ENCODE measurements around the gene TYW3. TPM values are rescaled to one million over a fixed set of nuclear protein-coding genes. Genes with fewer than 3 reads are reported as not detected.

Gene TYW3, protein sequence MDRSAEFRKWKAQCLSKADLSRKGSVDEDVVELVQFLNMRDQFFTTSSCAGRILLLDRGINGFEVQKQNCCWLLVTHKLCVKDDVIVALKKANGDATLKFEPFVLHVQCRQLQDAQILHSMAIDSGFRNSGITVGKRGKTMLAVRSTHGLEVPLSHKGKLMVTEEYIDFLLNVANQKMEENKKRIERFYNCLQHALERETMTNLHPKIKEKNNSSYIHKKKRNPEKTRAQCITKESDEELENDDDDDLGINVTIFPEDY
- total RNA-seq = 10 to 100 TPM; 27.9 to 37.3 TPM

GRCh38 chr1:74732960-74733603, at the start of gene TYW3, which contains the start of gene CRYZ:
TYW3 (plus strand) TSS chr1:74733152; CDS start chr1:74733245, 93 bp downstream.
CRYZ (minus strand) TSS chr1:74733050; CDS start chr1:74724821, 8,229 bp downstream.
- no peaks in the 10 kb centered on the region for H3K27me3 Mint-ChIP-seq
- no peaks in the 10 kb centered on the region for H3K9me3 Mint-ChIP-seq
- peak; percentile 83 for ATAC-seq (replicated peaks)
- H3K36me3 Mint-ChIP-seq (ENCODE audit: low read depth) = peaks cover 57% of the 10 kb centered on the region
- peaks cover 38% of the 10 kb centered on the region for H3K4me1 Mint-ChIP-seq
- peak within 1 kb of the TSS; percentile 92 for H3K27ac Mint-ChIP-seq
- H3K4me3 Mint-ChIP-seq = peak within 1 kb of the TSS; percentile 88

- Mint-ChIP-seq H3K4me1 (no peaks in the 10 kb centered on the region), H3K4me3 (no peak overlapping the region), H3K36me3 (ENCODE audit: low read depth) (no peaks in the 10 kb centered on the region), H3K27ac (no peak overlapping the region), H3K9me3 (peaks cover 6% of the 10 kb centered on the region), H3K27me3 (peaks cover 11% of the 10 kb centered on the region)
- ATAC-seq (replicated peaks) = no peak
Observed at GRCh38 chr1:74683656-74684055, 49.3 kb upstream of the TYW3 start.

GRCh38 chr1:74684301-74684700, 48.7 kb upstream of the TYW3 start:
- H3K4me3 Mint-ChIP-seq = no peak overlapping the region
- ATAC-seq (replicated peaks) = no peak
- no peaks in the 10 kb centered on the region for H3K36me3 Mint-ChIP-seq (ENCODE audit: low read depth)
- no peak overlapping the region for H3K27ac Mint-ChIP-seq
- H3K27me3 Mint-ChIP-seq = peaks cover 5% of the 10 kb centered on the region
- H3K9me3 Mint-ChIP-seq = peaks cover 2% of the 10 kb centered on the region
- H3K4me1 Mint-ChIP-seq = no peaks in the 10 kb centered on the region

- Mint-ChIP-seq H3K27me3 (peaks cover 3% of the 10 kb centered on the region), H3K4me3 (no peak overlapping the region), H3K27ac (no peak overlapping the region), H3K9me3 (no peaks in the 10 kb centered on the region), H3K36me3 (ENCODE audit: low read depth) (no peaks in the 10 kb centered on the region), H3K4me1 (no peaks in the 10 kb centered on the region)
- ATAC-seq (replicated peaks) = no peak
Observed at GRCh38 chr1:74686928-74687327, 46.0 kb upstream of the TYW3 start.

DNA sequence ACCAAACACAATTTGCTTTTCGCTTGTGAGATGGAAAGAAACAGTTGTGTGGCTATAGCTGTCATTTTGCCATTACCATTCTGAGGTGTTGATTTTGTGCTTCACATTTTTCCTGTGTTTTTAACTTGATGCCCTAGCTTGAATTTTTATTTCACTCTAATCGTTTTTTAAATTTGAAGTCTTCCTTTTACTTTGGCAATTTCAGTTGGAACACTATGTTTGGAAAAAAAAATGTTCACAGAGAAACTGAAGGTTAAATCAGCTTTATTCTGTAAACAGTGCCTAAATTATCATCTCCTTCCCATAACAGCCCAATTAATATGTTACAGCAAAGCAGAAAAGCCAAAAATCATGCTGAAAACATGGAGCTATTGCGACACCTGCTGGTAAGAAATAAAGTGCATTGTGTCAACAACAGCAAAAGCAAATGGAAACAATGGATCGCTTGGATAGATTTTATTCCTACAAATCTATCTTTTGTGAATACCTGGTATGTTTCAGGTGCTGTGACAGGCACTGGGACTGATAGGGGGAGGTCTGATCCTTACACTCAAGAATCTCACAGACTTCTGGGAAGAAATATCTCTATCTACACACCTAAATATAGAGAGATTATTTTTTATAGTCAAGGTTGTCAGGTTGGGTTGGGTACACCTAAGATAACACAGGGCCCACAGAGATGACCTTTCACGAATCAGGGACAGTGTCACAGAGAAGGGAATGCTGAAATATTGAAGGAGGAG, 43.2 kb upstream of the TYW3 start:
- H3K4me3 Mint-ChIP-seq = no peak overlapping the region
- H3K27me3 Mint-ChIP-seq = no peaks in the 10 kb centered on the region
- no peaks in the 10 kb centered on the region for H3K4me1 Mint-ChIP-seq
- H3K27ac Mint-ChIP-seq = no peak overlapping the region
- H3K9me3 Mint-ChIP-seq = no peaks in the 10 kb centered on the region
- no peak for ATAC-seq (replicated peaks)
- H3K36me3 Mint-ChIP-seq (ENCODE audit: low read depth) = no peaks in the 10 kb centered on the region

DNA sequence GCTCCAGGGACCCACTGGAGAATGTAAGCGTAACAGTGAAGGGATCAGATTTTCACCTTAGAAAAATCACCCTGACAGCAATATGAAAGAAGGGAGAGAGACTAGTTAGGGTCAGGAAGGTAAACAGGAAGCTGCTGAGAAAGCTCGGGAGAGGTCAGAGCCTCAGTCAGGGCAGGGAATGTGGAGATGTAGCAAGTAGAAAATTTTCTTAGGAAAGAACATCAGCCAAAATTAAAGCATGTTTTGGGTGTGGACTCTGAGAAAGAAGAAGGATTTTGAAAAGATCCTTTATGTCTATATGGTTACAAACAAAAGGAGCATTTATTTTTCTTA, 42.6 kb upstream of the TYW3 start:
- H3K27ac Mint-ChIP-seq = no peak overlapping the region
- H3K4me1 Mint-ChIP-seq = no peaks in the 10 kb centered on the region
- H3K27me3 Mint-ChIP-seq = no peaks in the 10 kb centered on the region
- H3K9me3 Mint-ChIP-seq = no peaks in the 10 kb centered on the region
- no peaks in the 10 kb centered on the region for H3K36me3 Mint-ChIP-seq (ENCODE audit: low read depth)
- ATAC-seq (replicated peaks) = no peak
- H3K4me3 Mint-ChIP-seq = no peak overlapping the region

DNA sequence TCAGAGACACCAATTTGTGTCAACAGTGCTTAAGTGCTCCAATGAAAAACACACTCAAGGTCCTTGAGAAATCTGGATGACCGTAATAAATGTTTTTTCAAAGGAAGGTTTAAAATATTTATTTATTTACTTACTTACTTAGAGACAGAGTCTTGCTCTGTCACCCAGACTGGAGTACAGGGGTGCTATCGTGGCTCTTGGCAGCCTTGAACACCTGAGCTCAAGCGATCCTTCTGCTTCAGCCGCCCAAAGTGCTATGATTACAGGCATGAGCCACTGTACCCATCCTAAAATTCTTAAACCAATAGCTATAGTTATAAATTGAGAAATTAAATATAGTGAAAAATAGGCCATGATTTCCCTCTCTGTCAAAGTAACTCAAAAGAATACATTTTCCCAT, 42.0 kb upstream of the TYW3 start:
- no peaks in the 10 kb centered on the region for H3K4me1 Mint-ChIP-seq
- no peaks in the 10 kb centered on the region for H3K9me3 Mint-ChIP-seq
- H3K36me3 Mint-ChIP-seq (ENCODE audit: low read depth) = no peaks in the 10 kb centered on the region
- H3K27me3 Mint-ChIP-seq = no peaks in the 10 kb centered on the region
- H3K4me3 Mint-ChIP-seq = no peak overlapping the region
- H3K27ac Mint-ChIP-seq = no peak overlapping the region
- ATAC-seq (replicated peaks) = no peak

DNA sequence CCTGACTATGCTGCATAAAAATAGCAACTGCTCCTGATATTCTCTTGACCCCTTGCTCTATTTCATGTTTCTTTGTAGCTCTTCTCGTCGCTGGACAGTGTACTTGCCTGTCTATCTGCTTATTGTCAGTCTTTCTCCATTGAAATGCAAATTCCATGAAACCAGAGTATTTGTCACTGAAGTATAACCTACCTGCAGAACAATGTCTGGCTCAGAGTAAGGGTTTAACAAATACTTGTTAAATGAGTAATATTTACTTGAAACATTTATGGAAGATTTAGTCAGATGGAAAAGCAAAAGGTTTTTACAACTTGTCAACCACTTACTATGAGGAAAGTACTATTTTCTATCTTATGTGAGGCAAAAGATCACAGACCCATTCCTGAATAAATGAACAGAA, 39.5 kb upstream of the TYW3 start:
- no peak overlapping the region for H3K4me3 Mint-ChIP-seq
- no peaks in the 10 kb centered on the region for H3K4me1 Mint-ChIP-seq
- no peak for ATAC-seq (replicated peaks)
- no peaks in the 10 kb centered on the region for H3K27me3 Mint-ChIP-seq
- no peaks in the 10 kb centered on the region for H3K36me3 Mint-ChIP-seq (ENCODE audit: low read depth)
- no peaks in the 10 kb centered on the region for H3K9me3 Mint-ChIP-seq
- no peak overlapping the region for H3K27ac Mint-ChIP-seq

DNA sequence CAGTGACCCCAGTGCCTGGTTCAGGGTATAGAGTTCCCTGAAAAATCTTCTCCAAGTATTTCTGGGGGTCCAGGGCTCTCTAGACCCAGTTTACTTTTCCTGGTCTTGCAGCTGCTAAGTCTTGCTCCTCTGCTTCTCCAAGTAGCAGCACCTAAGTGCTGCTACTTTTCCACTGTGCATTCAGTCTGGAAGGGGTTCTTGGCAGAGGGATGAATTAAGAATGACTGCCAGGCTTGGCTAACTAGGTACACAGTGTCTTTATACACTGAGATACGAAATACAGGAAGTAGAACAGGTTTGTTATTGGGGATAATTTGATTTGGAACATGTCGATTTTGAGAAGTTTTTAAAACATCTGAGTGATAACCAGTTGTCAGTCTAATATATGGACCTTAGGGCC, 35.1 kb upstream of the TYW3 start:
- Mint-ChIP-seq H3K4me3 (no peak overlapping the region), H3K4me1 (no peaks in the 10 kb centered on the region), H3K36me3 (ENCODE audit: low read depth) (peaks cover 14% of the 10 kb centered on the region), H3K27ac (no peak overlapping the region), H3K27me3 (no peaks in the 10 kb centered on the region), H3K9me3 (no peaks in the 10 kb centered on the region)
- ATAC-seq (replicated peaks) = no peak

DNA sequence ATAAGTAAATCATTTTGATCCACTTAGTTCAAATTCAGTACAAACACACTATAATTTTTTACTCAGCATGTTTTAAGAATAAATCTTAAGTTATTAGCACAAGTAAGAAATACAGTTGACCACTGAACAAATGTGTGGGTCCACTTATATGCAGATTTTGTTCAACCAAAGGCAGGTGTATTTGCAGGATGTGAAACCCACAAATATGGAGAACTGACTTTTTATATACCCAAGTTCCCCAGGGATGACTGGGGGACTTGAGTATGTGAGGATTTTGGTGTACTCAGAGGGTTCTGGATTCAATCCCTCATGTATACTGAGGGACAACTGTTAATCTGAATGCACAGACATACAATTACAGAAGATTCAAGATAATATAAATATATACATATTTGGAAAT, 33.6 kb upstream of the TYW3 start:
- Mint-ChIP-seq H3K27me3 (no peaks in the 10 kb centered on the region), H3K9me3 (no peaks in the 10 kb centered on the region), H3K4me1 (no peaks in the 10 kb centered on the region), H3K36me3 (ENCODE audit: low read depth) (peaks cover 29% of the 10 kb centered on the region), H3K27ac (no peak overlapping the region), H3K4me3 (no peak overlapping the region)
- no peak for ATAC-seq (replicated peaks)

DNA sequence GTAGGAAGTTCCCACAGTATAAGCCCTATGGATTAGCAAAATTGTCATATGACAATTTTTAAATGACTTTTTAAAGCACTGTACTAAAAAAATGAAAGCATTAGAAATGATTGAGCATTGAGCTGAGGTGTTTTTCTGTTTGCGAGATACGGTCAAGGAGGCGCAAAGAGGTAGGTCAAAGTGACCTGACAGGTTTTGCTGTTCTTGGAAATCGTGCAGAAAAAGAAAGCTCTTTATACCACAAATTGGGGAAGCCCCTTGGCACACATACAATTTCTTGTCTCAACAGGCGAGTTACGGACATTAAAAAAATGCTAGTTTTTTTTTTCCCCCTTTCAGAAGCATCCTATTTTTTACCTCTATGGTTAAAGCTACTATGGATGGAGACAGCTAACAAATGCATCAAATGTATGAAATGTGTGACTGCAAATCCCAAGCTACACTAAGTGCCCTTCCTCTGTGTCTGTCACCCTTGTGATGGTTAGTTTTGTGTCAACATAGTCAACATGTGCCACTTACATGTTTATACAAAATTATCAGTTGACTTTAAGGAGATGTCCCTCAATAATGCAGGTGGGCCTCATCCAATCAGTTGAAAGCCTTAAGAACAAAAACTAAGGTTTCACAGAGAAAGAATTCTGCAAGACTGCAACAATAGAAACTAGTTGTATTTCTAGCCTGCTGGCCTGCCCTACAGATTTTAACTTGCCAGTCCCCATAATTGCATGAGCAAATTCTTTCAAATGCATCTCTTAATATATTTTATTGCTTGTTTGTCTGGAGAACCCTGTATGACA, 29.4 kb upstream of the TYW3 start:
- H3K36me3 Mint-ChIP-seq (ENCODE audit: low read depth) = peaks cover 70% of the 10 kb centered on the region
- no peak for ATAC-seq (replicated peaks)
- no peaks in the 10 kb centered on the region for H3K27me3 Mint-ChIP-seq
- H3K4me1 Mint-ChIP-seq = peaks cover 4% of the 10 kb centered on the region
- no peak overlapping the region for H3K4me3 Mint-ChIP-seq
- H3K27ac Mint-ChIP-seq = no peak overlapping the region
- no peaks in the 10 kb centered on the region for H3K9me3 Mint-ChIP-seq

- Mint-ChIP-seq H3K27me3 (no peaks in the 10 kb centered on the region), H3K27ac (no peak overlapping the region), H3K4me3 (no peak overlapping the region), H3K4me1 (peaks cover 1% of the 10 kb centered on the region), H3K9me3 (no peaks in the 10 kb centered on the region), H3K36me3 (ENCODE audit: low read depth) (peaks cover 60% of the 10 kb centered on the region)
- ATAC-seq (replicated peaks) = no peak
Observed at GRCh38 chr1:74712881-74713280, 20.1 kb upstream of the TYW3 start.

DNA sequence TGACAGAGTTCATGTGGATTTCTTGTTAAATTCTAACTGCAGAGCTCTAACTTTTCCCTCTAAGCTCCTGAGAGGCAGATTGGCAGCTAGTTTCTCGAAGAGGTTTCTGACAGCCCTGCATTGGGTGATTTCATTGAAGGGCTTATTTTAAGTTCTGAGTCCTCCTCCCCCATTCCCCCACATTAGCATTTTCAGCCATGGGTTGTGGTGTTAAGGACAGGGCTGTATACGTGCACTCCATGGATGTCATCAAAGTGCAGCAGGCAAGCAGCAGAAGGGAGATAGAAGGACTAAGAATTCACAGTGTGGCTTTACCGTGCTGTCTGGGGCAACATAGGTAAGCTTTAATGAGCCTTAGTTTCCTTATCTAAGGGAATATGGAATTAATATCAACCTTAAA, 19.1 kb upstream of the TYW3 start:
- no peak for ATAC-seq (replicated peaks)
- Mint-ChIP-seq H3K4me3 (no peak overlapping the region), H3K9me3 (no peaks in the 10 kb centered on the region), H3K27ac (no peak overlapping the region), H3K36me3 (ENCODE audit: low read depth) (peaks cover 50% of the 10 kb centered on the region), H3K4me1 (no peaks in the 10 kb centered on the region), H3K27me3 (no peaks in the 10 kb centered on the region)

DNA sequence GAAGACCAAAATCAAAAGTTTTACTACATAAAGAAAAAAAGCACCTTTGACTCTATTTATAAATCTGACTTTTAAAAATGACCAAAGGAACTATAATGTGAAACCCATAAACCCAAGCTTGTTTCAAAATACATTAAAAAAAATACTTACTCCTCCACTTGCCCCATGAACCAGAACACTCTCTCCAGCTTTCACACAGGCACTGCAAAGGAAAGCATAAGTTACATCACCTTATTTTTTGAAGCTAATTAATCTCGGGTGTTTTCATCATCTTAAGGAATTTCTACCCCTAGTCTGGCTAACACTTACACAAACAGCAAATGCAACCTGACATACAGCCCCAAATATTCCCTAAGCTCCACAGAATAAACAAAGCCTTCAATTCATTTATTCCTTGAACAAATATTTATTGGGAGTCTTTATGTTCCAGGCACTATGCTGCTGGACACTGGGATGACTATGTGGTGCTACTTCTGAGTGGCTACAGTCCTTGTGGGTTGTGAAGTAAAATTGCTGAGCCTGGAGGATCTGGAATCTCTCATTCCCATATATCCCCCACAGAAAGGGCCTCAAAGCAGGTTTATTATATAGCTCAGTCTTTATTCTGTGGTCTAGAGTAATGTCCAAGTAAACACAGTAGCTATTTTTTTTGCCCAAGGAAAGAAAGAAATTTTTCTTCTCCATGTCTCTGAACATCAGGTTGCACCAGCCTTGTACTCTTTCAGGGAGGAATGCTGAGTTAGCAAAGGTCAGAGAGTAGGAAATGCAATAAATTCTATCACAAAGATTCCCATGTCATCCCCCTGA, 18.3 kb upstream of the TYW3 start:
- H3K4me1 Mint-ChIP-seq = no peaks in the 10 kb centered on the region
- H3K27me3 Mint-ChIP-seq = no peaks in the 10 kb centered on the region
- no peak overlapping the region for H3K4me3 Mint-ChIP-seq
- no peak for ATAC-seq (replicated peaks)
- no peaks in the 10 kb centered on the region for H3K9me3 Mint-ChIP-seq
- peaks cover 42% of the 10 kb centered on the region for H3K36me3 Mint-ChIP-seq (ENCODE audit: low read depth)
- H3K27ac Mint-ChIP-seq = no peak overlapping the region
